Psoas muscle (tissue), 8 donors: ENCODE results near the gene MAP7. TPM values are rescaled to one million over a fixed set of nuclear protein-coding genes. Genes with fewer than 3 reads are reported as not detected.

ENCODE experiments used
- ATAC-seq, 4 donors: fragments of 200-7000 bp; cut with Tn5 transposase; one replicate each; pipeline ENCODE4 v1.9.1; 2020; ENCODE audit warnings: moderate library complexity in 3 of 4, mild to moderate bottlenecking in 2 of 4
- DNase-seq, 2 donors: peaks; one replicate each; pipeline ENCODE4 v3.0.0-alpha.2; 2020
- H3K27ac ChIP-seq: fragments of 200-600 bp; one replicate; pipeline ENCODE4 v1.8.0; 2022
- H3K27me3 ChIP-seq, 3 donors: fragments of 200-600 bp in 1 of 3; one replicate each; pipeline versions ENCODE4 v1.6.1 to v1.8.0; 2013 to 2022; ENCODE audit warnings: low read length in 2 of 3, mild to moderate bottlenecking in 2 of 3, moderate library complexity in 1 of 3; ENCODE audit not compliant: insufficient read depth in 3 of 3
- H3K36me3 ChIP-seq, 2 donors: fragments of 200-600 bp in 1 of 2; one replicate each; pipeline versions ENCODE4 v1.6.1 to v1.8.0; 2013 to 2022; ENCODE audit warnings: low read depth in 1 of 2, mild to moderate bottlenecking in 1 of 2, moderate library complexity in 1 of 2; ENCODE audit not compliant: insufficient read depth in 1 of 2
- H3K4me1 ChIP-seq: fragments of 200-600 bp; one replicate; pipeline ENCODE4 v1.8.0; 2022
- H3K4me3 ChIP-seq: fragments of 200-600 bp; one replicate; pipeline ENCODE4 v1.8.0; 2022; ENCODE audit warnings: mild to moderate bottlenecking
- H3K9me3 ChIP-seq: fragments of 200-600 bp; one replicate; pipeline ENCODE4 v1.8.0; 2022
- CTCF ChIP-seq: fragments of 200-600 bp; IDR thresholded peaks from one replicate; pipeline ENCODE4 v1.8.0; 2022; ENCODE audit warnings: antibody characterized with exemption
- WGBS, 3 donors: extraction: QIAGEN DNeasy Blood & Tissue Kit; methylation state at CpG; one replicate each; pipeline versions ENCODE4 v1.1.6 to v1.1.7; 2013; 5-methylcytosine and 5-hydroxymethylcytosine counted together
- intact Hi-C, 2 donors: fragments of 100-400 bp; cut with DNase I; formaldehyde crosslinking; loops; one replicate each; pipeline versions ENCODE4 v1.11.0 to v1.14.2; 2022
- polyA plus RNA-seq, 3 donors: library from polyadenylated mRNA; stranded (reverse); fragments of 200-250 nt; gene quantifications; one replicate each; pipeline ENCODE4 v1.2.3, GENCODE V29; 2013
- total RNA-seq, 4 donors: library from RNA; stranded (reverse); fragmentation: NEBNext Ultra II Directional in 2 of 4; extraction: Animal tissue kit (Norgen Biotek cat#: 25700) in 2 of 4; gene quantifications; one replicate each; pipeline versions ENCODE4 v1.2.1 to v1.2.4, GENCODE V29; 2021 to 2023
- donor health status: healthy with polysubstance abuse.
- donor health status: DM: no; HTN: no; CAD: no; lungs with moderate emphysema.
- donor health status: Bipolar disorder and iron deficiency.
- donor health status: healthy.
- donor health status: DM: yes; HTN: yes; CAD: no.
- donor health status: DM: no; HTN: no; CAD: no.
- donor health status: DM: no; HTN: no; CAD: no.
- donor health status: DM: yes; HTN: yes; CAD: no.

MAP7 gene
- total and polyA plus RNA-seq, 7 donors = 0.10 to 0.94 (median 0.32) TPM

- no peak for TF ChIP-seq CTCF
- Histone ChIP-seq H3K27ac (no peak overlapping the region), H3K9me3 (no peaks in the 10 kb centered on the region), H3K4me1 (no peaks in the 10 kb centered on the region), H3K27me3 (no peaks in the 10 kb centered on the region), H3K36me3 (no peaks in the 10 kb centered on the region), H3K4me3 (no peak overlapping the region)
- no peak for DNase-seq
- no peak for ATAC-seq
- 68 to 73% (median 70%) methylated on average over 4 of the region's 4 CpGs for WGBS, 3 donors
- intact Hi-C loops = no loop called here
Observed at GRCh38 chr6:136510782-136511181, 39.4 kb downstream of the MAP7 start.

GRCh38 chr6:136510299-136510698 is 39.9 kb downstream of the MAP7 start:
- Histone ChIP-seq H3K9me3 (no peaks in the 10 kb centered on the region), H3K27ac (no peak overlapping the region), H3K4me3 (no peak overlapping the region), H3K4me1 (no peaks in the 10 kb centered on the region), H3K27me3 (no peaks in the 10 kb centered on the region), H3K36me3 (no peaks in the 10 kb centered on the region)
- ATAC-seq (no peak), DNase-seq (no peak)
- TF ChIP-seq CTCF = no peak
- WGBS, 3 donors = 87 to 93% (median 91%) methylated on average over 5 of the region's 5 CpGs
- intact Hi-C loops = no loop called here

- WGBS, 3 donors = 71 to 87% (median 81%) methylated on average over 1 of the region's 1 CpG
- no peak for ATAC-seq
- intact Hi-C loops = no loop called here
Observed at GRCh38 chr6:136508725-136509392, 41.4 kb downstream of the MAP7 start.

GRCh38 chr6:136506124-136506799 is 44.0 kb downstream of the MAP7 start:
- DNase-seq (no peak), ATAC-seq (no peak)
- no peaks in the 10 kb centered on the region for H3K27me3 ChIP-seq
- intact Hi-C loops = no loop called here
- no peaks in the 10 kb centered on the region for H3K36me3 ChIP-seq
- no peak overlapping the region for H3K4me3 ChIP-seq
- H3K9me3 ChIP-seq = no peaks in the 10 kb centered on the region
- WGBS, 3 donors = 55 to 63% (median 56%) methylated on average over 5 of the region's 5 CpGs
- H3K4me1 ChIP-seq = no peaks in the 10 kb centered on the region
- H3K27ac ChIP-seq = no peak overlapping the region
- no peak for TF ChIP-seq CTCF

More at GRCh38 chr6:136508725-136509392, 41.4 kb downstream of the MAP7 start:
- no peaks in the 10 kb centered on the region for H3K36me3 ChIP-seq
- no peak for TF ChIP-seq CTCF
- H3K9me3 ChIP-seq = no peaks in the 10 kb centered on the region
- H3K4me3 ChIP-seq = no peak overlapping the region
- H3K4me1 ChIP-seq = no peaks in the 10 kb centered on the region
- DNase-seq = no peak
- no peak overlapping the region for H3K27ac ChIP-seq
- H3K27me3 ChIP-seq = no peaks in the 10 kb centered on the region
